ENCODE measurements around the gene ARL6IP4. TPM values are rescaled to one million over a fixed set of nuclear protein-coding genes. Genes with fewer than 3 reads are reported as not detected.

ARL6IP4 gene
- 100 to 1,000 TPM; 113 to 130 (median 117) TPM for total RNA-seq
- polyA plus RNA-seq: 100 to 1,000 TPM; 161 to 193 (median 187) TPM
- long read RNA-seq, donor 1, transcript ARL6IP4-208 (6 exons, 796 nt): minor isoform, 11 of 96 reads
- long read RNA-seq, donor 1, transcript ARL6IP4-210 (6 exons, 1,491 nt): major isoform, 14 of 96 reads
- long read RNA-seq, donor 1, transcript ARL6IP4-220 (6 exons, 1,591 nt): minor isoform, 12 of 96 reads
- long read RNA-seq, donor 1, transcript ARL6IP4-201 (6 exons, 1,644 nt): minor isoform, 5 of 96 reads
- long read RNA-seq, donor 1, partial matches to known transcripts: 14 of 96 reads
- long read RNA-seq, donor 1, other reads (novel, unspliced or antisense): 33 of 96 reads
- long read RNA-seq, donor 2, transcript ARL6IP4-220 (6 exons, 1,591 nt): major isoform, 19 of 144 reads
- long read RNA-seq, donor 2, transcript ARL6IP4-208 (6 exons, 796 nt): minor isoform, 17 of 144 reads
- long read RNA-seq, donor 2, transcript ARL6IP4-210 (6 exons, 1,491 nt): minor isoform, 12 of 144 reads
- long read RNA-seq, donor 2, transcript ARL6IP4-201 (6 exons, 1,644 nt): minor isoform, 9 of 144 reads
- long read RNA-seq, donor 2, partial matches to known transcripts: 20 of 144 reads
- long read RNA-seq, donor 2, other reads (novel, unspliced or antisense): 56 of 144 reads

DNA sequence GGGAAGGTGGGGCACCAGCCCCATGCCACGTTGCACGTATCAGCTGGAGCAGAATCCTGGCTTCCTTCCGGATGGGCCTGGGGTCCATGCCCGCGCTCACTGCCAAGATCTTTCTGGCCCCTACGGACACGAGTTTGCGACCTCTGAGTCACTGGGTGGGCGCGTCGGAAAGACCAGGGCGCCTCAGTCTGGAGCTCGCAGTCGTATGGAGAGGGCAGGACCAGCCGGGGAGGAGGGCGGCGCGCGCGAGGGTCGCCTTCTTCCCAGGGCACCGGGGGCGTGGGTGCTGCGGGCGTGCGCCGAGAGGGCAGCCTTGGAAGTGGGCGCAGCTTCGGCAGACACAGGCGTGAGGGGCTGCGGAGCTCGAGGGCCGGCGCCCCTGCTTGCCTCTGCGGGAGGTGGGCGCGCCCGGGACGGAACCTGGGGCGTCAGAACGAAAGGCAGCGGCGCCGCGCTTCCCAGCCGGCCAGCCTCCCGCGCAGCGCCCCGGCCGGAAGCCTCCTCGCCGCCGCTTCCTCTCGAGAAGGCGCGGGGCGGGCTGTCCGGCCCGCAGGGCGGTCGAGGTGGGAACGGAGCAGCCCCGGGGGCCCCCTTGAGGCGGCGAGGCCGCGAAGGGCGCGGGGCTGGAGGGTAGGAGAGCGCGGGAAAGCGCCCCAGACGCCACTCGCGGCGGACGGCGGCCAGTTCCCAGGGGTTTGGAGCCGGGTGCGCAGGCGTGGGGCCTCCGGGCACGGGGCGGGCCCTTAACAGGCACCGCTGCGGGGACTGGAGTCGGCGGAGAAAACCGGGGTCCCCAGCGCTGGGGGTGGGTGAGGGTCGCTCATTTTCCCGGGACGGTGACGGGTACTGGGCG, at the start of gene ARL6IP4:
TSS of gene ARL6IP4 (plus strand) at position 499 of the 853 bp plus-strand sequence. CDS start 459 bp downstream, outside the sequence.
- 0 to 1% (median 0%) methylated on average over 66 to 96 of the region's 96 CpGs for WGBS, 3 donors

DNA sequence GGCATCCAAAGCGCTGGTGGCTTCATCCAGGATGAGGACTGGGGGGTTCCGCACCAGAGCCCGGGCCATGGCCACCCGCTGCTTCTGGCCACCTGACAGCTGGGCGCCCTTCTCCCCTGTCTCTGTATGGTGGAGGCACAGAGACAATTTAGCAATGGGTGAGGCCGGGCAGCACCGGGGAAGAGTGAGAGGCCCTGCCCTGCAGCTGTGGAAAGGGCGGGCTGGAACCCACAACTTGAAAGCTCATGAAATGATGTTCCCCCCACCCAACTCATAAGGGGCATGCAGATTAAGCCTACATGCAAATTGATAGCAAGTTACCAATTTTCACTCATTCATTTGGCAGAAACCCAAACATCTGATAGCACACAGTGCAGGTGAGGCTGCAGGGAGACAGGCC, 48.3 kb upstream of the ARL6IP4 start:
- Histone ChIP-seq H3K27ac (no peak overlapping the region), H3K27me3 (ENCODE audit: insufficient read depth in 3 of 3, low read length in 2 of 3) (no peaks in the 10 kb centered on the region), H3K36me3 (ENCODE audit: insufficient read depth in 1 of 2, low read depth in 1 of 2) (no peaks in the 10 kb centered on the region), H3K4me3 (no peak overlapping the region), H3K9me3 (no peaks in the 10 kb centered on the region), H3K4me1 (peaks cover 5% of the 10 kb centered on the region)
- intact Hi-C loops (cut with DNase I): no loop called here
- no peak for DNase-seq
- 91 to 94% (median 93%) methylated on average over 8 of the region's 8 CpGs for WGBS, 3 donors
- ATAC-seq: no peak
- TF ChIP-seq CTCF (IDR thresholded peaks at IDR 0.05): no peak

More for the DNA sequence above, at the start of gene ARL6IP4:
- H3K9me3 ChIP-seq: no peaks in the 10 kb centered on the region
- ATAC-seq (peak; percentile 68 to 85 (median 82)), DNase-seq (peak; percentile 69 to 81)
- H3K4me3 ChIP-seq: peak within 1 kb of the TSS; percentile 99
- TF ChIP-seq CTCF (IDR thresholded peaks at IDR 0.05): no peak
- H3K27me3 ChIP-seq (ENCODE audit: insufficient read depth in 3 of 3, low read length in 2 of 3): no peaks in the 10 kb centered on the region
- peaks cover 0 to 24% of the 10 kb centered on the region in 2 donors for H3K36me3 ChIP-seq (ENCODE audit: insufficient read depth in 1 of 2, low read depth in 1 of 2)
- H3K27ac ChIP-seq: peak within 1 kb of the TSS; percentile 89
- peaks cover 66% of the 10 kb centered on the region for H3K4me1 ChIP-seq
- intact Hi-C loops (cut with DNase I): loop anchor here in 1 of 2 donors (5.0 kb wide), 1 partner anchor 172 kb away; the partner anchor contains the start of gene PITPNM2

GRCh38 chr12:122934722-122935121, 45.8 kb upstream of the ARL6IP4 start:
- Histone ChIP-seq H3K4me1 (peaks cover 9% of the 10 kb centered on the region), H3K27me3 (ENCODE audit: insufficient read depth in 3 of 3, low read length in 2 of 3) (no peaks in the 10 kb centered on the region), H3K27ac (peak overlapping the region; percentile 79), H3K36me3 (ENCODE audit: insufficient read depth in 1 of 2, low read depth in 1 of 2) (no peaks in the 10 kb centered on the region), H3K4me3 (no peak overlapping the region), H3K9me3 (no peaks in the 10 kb centered on the region)
- ATAC-seq (no peak), DNase-seq (no peak)
- TF ChIP-seq CTCF (IDR thresholded peaks at IDR 0.05): no peak
- intact Hi-C loops (cut with DNase I): no loop called here
- WGBS, 3 donors: 75 to 83% (median 80%) methylated on average over 3 of the region's 3 CpGs

GRCh38 chr12:122935318-122935717, 45.2 kb upstream of the ARL6IP4 start:
- H3K27me3 ChIP-seq (ENCODE audit: insufficient read depth in 3 of 3, low read length in 2 of 3): no peaks in the 10 kb centered on the region
- ATAC-seq: peak in 3 of 4 donors; percentile 34 to 76 (median 40)
- 38 to 71% (median 40%) methylated on average over 8 of the region's 8 CpGs for WGBS, 3 donors

More at GRCh38 chr12:122935318-122935717, 45.2 kb upstream of the ARL6IP4 start:
- H3K27ac ChIP-seq: peak overlapping the region; percentile 79
- H3K4me3 ChIP-seq: no peak overlapping the region
- intact Hi-C loops (cut with DNase I): no loop called here
- TF ChIP-seq CTCF (IDR thresholded peaks at IDR 0.05): no peak
- no peaks in the 10 kb centered on the region for H3K9me3 ChIP-seq
- DNase-seq: no peak
- no peaks in the 10 kb centered on the region for H3K36me3 ChIP-seq (ENCODE audit: insufficient read depth in 1 of 2, low read depth in 1 of 2)
- H3K4me1 ChIP-seq: peaks cover 9% of the 10 kb centered on the region

All from psoas muscle (tissue), 8 donors.